CD4-positive, alpha-beta T cell treated with Interleukin-17A for 4 hours (primary cell): ENCODE results near the gene CACTIN.
"Not testable (repeated sequence)": the region's sequence is repeated elsewhere in the genome, so short reads cannot be mapped to it uniquely, and the experiment has no call there.

Experiments
- DNase-seq: peaks from one replicate; pipeline ENCODE4 v3.0.0-alpha.2; 2020; ENCODE audit warnings: mixed read lengths

CACTIN gene

DNA sequence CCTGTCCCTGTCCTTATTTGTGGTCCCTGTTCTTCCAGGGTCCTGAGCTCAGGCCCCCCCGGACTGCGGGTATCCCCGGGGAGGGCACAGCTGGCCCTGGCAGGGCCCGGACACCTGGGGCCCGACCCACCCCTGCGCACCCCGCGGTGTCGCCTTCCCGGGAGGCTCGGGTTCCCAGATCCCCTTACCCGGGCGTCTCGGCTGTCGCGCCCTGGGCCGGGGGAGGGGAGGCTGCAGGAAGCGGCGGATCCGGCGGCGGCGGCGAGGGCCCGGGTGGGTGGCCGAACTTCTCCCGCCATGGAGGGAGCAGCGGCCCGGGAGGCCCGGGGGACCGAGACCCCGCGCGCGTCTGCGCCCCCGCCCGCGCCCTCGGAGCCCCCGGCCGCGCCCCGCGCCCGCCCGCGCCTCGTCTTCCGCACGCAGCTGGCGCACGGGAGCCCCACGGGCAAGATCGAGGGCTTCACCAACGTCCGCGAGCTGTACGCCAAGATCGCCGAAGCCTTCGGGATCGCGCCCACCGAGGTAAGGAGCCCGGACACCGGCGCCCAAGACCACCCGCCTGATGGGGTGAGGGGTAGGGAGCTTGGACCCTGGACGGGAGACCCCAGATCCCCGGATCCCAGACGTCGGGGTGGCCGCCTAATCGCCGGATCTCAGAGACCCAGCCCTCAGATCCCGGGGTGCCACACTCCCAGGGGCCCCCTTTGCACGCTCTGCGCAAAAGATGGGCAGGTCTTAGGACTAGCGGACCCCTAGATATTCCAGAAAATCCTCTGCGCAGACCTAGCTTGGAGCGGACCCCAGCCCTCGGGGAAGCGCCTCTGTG is 41.1 kb downstream of the CACTIN start, which contains the start of gene GIPC3:
TSS of gene GIPC3 (plus strand) at position 178 of the 826 bp plus-strand sequence. CDS start at position 298, 120 bp downstream.
- DNase-seq: peak; percentile 51

DNA sequence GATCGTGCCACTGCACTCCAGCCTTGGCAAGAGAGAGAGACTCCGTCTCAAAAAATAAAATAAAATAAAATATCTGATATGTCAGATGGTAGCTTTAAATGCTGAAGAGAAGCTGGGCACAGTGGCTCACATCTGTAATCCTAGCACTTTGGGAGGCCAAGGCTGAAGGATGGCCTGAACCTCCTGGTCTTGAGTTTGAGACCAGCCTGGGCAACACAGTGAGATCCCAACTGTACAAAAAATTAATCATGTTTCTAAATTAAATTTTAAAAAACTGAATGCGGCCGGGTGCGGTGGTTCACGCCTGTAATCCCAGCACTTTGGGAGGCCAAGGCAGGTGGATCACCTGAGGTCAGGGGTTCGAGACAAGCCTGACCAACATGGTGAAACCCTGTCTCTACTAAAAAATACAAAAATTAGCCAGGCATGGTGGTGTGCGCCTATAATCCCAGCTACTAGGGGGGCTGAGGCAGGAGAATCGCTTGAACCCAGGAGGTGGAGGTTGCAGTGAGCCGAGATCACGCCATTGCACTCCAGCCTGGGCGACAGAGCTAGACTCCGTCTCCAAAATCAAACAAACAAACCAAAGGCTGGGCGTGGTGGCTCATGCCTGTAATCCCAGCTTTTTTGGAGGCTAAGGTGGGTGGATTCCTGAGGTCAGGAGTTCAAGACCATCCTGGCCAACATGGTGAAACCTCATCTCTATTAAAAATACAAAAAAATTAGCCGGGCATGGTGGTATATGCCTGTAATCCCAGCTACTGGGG is 42.4 kb downstream of the CACTIN start:
- DNase-seq: not testable (repeated sequence)

- DNase-seq: not testable (repeated sequence)
Measured at GRCh38 chr19:3581792-3582191, 44.8 kb downstream of the CACTIN start.

DNA sequence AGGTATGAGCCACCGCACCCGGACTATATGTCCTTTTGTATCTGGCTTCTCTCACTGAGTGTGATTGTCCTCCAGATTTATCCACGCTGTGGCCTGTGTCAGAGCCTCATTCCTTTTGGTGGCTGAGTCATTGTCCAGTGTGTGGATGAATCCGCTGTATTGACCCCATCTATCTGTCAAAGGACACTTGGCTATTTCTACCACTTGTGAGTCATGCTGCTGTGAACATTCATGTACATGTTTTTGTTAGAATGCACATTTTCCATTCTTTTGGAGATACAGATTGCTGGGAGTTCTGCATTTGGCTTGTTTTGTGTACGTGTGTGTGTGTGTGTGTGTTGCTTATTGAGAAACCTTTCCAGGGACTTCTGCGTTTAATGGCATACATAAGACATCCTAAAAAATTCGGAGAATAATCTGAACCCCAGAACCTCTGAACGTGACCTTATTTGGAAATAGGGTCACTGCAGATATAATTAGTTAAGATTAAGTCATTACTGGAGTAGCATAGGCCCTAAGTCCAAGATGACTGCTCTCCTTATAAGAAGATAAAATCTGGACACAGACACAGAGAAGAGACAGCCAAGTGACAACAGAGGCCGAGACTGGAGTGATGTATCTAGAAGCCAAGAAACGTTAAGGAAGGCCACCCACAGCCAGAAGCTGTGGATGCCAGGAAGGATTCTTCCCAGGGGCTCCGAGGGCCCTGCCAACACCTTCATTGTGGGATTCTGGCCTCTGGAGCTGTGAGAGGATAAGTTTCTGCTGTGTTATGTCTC is 46.2 kb downstream of the CACTIN start:
- DNase-seq: no peak

DNA sequence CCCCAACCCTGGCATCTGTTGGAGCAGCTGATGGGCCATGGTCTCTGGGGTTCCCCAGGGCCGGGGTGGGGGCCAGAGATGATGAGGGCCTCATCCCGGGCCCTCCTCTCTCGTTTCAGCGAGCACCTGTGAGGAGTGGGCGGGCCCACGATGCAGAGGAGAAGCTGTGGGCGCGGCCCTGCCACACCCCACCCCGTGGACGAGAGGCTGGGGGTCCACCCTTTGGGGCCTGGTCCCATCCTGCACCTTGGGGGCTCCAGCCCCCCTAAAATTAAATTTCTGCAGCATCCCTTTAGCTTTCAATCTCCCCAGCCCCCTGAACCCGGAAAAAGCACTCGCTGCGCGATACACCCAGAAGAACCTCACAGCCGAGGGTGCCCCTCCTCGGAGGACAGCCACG is 48.2 kb downstream of the CACTIN start:
- no peak for DNase-seq

DNA sequence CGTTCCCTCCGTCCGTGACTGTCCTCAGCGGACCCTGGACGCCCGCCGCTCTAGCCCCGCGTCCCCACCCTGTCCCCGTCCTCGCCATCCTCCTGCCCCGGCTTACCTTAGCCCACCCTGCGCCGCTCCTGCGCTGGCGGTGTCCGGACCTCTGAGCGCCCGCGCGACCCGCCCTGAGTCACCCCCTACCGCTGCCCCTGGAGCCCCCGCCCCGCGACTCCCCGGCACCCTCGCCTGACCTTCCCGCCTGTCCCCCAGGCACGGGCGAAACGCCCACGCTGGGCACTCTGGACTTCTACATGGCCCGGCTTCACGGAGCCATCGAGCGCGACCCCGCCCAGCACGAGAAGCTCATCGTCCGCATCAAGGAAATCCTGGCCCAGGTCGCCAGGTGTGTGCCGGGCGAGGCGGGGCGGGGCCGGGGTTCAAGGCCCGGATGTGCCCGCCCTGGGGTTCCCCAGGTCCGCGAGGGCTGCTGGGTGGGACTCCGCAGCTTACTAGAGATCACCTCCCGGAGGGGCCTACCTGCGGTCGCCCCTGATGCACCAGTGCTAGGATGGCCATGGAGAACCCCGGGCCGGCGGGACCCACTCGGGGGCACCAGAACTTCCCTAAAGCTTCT is 48.8 kb downstream of the CACTIN start:
- no peak for DNase-seq

GRCh38 chr19:3576696-3577443 is 49.7 kb downstream of the CACTIN start:
- no peak for DNase-seq

DNA sequence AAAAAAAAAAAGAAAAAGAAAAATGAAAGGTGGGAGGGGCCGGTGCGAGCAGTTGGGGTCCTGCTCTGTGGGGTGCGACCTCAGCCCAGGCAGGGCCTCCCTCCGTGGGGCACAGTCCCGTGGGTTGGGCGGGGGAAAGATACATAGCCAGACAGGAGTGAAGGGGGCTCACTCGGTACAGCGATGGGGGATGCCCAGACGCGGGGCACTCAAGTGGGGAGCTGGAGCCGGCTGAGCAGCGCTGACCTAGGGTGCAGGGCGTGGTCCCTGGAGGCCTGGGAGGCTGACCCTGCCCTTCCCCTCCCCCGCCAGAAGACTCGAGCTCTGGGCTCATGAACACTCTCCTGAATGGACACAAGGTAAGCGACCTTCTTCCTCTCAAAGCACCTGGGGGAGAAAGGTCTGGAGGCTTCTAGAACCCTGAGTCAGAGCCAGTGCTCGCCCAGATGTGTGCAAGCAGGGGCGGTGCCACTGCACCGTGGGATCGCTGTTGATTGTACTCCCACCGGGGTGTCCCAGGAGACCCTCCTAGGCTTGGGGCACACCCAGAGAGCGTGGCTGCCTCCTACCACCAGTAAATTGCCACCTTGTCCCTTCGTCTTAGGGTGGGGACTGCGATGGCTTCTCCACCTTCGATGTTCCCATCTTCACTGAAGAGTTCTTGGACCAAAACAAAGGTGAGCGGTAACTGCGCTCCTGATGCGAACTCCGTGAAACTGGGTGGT is 50.5 kb downstream of the CACTIN start:
- no peak for DNase-seq

DNA sequence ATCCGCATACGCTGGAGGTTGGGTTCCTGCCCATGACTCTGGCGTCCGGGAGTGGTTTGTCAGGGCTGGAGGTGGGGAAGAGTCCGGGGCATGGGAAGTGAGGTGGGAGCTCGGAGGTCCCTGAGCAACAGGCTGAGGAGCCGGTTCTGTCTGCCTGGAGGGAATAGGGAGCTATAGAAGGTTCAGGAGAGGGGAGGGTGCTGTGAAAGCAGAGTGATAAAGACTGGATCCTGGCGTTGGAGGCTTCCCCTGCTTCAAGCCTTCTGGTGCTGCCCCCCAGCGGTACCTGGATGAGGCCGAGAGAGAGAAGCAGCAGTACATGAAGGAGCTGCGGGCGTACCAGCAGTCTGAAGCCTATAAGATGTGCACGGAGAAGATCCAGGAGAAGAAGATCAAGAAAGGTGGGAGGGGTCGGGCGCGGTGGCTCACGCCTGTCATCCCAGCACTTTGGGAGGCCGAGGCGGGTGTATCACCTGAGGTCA is 51.3 kb downstream of the CACTIN start:
- peak; percentile 38 for DNase-seq

- peak; percentile 79 for DNase-seq
Measured at GRCh38 chr19:3573858-3574637, 52.5 kb downstream of the CACTIN start.

GRCh38 chr19:3573162-3573857 is 53.3 kb downstream of the CACTIN start:
- no peak for DNase-seq

DNA sequence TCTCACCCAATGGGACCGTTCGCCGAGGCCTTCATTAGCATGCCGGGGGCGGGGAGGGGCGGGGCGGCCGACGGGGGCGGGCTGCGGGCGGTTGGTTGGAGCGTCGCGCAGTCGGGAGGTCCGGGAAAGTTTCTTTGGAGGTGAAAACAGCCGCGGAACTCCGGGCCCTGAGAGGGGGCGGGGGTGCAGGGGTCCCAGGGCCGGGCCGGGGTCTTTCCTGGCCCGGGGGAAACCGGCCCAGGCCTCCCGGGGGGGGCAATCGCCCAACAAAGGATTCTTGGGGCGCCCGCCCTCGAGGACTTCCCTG is 53.8 kb downstream of the CACTIN start, which contains the start of gene HMG20B:
TSS of gene HMG20B (plus strand) at position 90 of the 307 bp plus-strand sequence. CDS start 366 bp downstream, outside the sequence.
- no peak for DNase-seq

GRCh38 chr19:3572132-3572854 is 54.3 kb downstream of the CACTIN start:
- peak; percentile 99 for DNase-seq

DNA sequence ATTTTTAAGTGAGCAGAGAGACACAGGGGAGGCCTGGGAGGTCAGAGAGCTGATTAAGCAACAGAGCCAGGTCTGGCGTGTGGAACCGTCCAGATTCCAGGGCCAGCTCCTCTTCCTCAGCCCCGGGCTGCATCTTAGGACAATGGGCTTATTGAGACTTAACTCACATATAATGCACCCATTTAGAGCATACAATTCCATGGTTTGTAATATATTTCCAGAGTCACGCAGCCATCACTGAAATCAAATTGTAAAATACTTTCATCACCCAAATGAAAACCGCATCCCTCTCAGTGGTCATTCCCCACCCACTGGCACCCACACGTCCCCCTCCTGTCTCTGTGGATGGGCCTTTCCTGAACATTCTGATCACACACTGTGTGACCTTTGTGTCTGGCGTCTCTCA is 56.0 kb downstream of the CACTIN start:
- no peak for DNase-seq

- not testable (repeated sequence) for DNase-seq
Measured at GRCh38 chr19:3570042-3570441, 56.5 kb downstream of the CACTIN start.

DNA sequence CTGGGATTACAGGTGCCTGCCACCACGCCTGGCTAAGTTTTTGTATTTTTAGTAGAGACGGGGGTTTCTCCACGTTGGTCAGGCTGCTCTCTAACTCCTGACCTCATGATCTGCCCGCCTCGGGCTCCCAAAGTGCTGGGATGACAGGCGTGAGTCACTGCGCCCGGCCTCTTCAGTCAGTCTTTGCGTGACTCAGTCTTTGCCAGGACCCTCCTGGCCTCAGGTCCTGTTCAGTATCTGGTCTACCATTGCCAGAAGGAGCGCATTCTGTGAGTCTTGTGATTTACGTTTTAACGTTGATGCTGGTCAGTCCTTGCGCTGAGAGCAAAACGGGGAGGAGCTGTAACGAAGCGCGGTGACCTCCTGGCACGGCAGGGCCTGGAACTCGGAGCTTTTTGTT is 61.5 kb downstream of the CACTIN start:
- DNase-seq: no peak

DNA sequence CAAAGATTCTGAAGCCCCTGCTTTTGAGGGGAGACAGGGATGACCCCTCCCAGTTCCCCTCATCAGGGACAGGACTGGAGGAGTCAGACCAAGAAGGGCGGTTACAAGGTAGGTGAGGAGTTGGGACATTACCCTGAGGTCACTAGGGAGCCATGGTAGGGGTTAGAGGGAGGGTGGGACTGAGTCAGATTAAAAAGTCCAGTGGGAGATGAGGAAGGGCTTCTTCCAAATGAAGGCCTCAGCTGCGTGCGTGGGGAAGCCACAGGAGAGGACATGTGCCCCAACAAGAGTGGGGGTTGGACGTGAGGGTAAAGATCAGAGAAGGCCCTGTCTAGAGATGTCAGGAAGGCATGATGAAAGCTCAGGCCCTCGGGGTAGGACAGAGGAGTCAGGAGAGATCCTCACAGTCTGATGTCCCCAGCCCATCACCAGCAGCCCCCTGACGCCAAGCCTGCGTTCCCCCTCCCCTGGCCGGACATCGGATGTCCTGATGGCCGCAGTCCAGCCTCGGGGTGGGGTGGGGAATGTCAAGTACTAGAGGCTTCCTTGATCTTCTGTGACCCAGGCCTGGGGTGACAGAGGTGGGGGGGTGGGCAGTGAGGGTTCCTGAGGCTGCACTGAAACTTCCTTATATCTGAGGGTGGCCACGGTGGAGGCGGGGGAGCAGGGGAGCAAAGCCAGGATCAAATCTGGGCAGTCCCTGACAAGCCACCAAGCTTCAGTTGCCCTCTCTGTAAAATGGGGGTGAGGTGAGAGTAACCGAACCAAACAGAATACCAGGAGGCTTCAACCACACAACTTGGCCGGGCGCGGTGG is 62.7 kb downstream of the CACTIN start:
- no peak for DNase-seq
